ENCODE data around the gene ANKRD33B. TPM values are rescaled to one million over a fixed set of nuclear protein-coding genes. Genes with fewer than 3 reads are reported as not detected.
"Not testable (repeated sequence)": the region's sequence is repeated elsewhere in the genome, so short reads cannot be mapped to it uniquely, and the experiment has no call there.

ANKRD33B gene
- total RNA-seq, 1 experiment from 2014 or later = 25.3 TPM

DNA sequence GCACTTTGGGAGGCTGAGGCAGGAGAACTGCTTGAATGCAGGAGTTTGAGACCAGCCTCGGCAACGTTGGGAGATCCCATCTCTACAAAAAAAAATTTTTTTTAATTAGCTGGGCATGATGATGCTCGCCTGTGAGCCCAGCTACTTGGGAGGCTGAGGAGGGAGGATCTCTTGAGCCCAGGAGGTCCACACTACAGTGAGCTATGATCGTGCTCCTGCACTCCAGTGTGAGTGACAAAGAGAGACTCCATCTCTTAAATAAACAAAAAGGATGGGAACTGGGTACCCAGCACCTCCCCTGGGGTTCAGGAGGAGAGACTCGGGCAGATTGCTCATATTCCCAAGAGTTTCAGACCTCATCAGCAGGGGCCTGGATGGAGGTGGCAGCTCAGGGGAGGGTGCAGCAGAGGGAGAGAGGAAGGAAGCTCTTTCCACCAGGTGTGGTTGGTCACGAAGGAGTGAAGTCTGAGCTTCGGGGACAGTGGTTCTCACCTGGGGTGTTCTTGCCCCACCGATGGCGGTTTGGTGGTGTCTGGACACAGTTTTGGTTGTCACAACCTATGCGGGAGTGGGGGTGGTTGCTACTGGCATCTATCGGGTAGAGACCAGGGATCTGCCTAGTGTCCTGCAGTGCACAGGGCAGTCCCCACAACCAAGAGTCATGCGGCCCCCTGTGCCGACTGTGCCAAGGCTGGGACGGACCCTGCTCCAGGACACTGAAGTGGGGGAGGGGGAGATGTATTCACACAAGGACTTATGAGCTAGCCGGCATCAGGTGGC, 72.7 kb downstream of the ANKRD33B start:
- H3K9me3 ChIP-seq = no peaks in the 10 kb centered on the region
- TF ChIP-seq, protein P1, sequence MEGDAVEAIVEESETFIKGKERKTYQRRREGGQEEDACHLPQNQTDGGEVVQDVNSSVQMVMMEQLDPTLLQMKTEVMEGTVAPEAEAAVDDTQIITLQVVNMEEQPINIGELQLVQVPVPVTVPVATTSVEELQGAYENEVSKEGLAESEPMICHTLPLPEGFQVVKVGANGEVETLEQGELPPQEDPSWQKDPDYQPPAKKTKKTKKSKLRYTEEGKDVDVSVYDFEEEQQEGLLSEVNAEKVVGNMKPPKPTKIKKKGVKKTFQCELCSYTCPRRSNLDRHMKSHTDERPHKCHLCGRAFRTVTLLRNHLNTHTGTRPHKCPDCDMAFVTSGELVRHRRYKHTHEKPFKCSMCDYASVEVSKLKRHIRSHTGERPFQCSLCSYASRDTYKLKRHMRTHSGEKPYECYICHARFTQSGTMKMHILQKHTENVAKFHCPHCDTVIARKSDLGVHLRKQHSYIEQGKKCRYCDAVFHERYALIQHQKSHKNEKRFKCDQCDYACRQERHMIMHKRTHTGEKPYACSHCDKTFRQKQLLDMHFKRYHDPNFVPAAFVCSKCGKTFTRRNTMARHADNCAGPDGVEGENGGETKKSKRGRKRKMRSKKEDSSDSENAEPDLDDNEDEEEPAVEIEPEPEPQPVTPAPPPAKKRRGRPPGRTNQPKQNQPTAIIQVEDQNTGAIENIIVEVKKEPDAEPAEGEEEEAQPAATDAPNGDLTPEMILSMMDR (IDR thresholded peaks at IDR 0.05; ENCODE audit: insufficient read depth in 1 of 2, low read depth in 1 of 2, low read length in 1 of 2, severe bottlenecking in 1 of 2, unreplicated experiment in 1 of 2) = no peak
- no peak overlapping the region for H3K27ac Mint-ChIP-seq (ENCODE audit: unreplicated experiment)
- H3K4me1 ChIP-seq = no peaks in the 10 kb centered on the region
- intact Hi-C loops (cut with micrococcal nuclease; ENCODE audit: unreplicated experiment) = no loop called here
- no peaks in the 10 kb centered on the region for H3K4me1 Mint-ChIP-seq (ENCODE audit: low read depth, unreplicated experiment)
- no peak overlapping the region for H3K4me3 ChIP-seq (ENCODE audit: low read depth, low read length)
- peaks cover 39% of the 10 kb centered on the region for H3K36me3 Mint-ChIP-seq (ENCODE audit: insufficient read depth, unreplicated experiment)
- POLR2A ChIA-PET = no interaction called here
- H3K4me3 Mint-ChIP-seq (ENCODE audit: unreplicated experiment) = no peak overlapping the region
- BruUV-seq (replicated peaks) = no TSS peak
- H3K27me3 Mint-ChIP-seq (ENCODE audit: insufficient read depth, unreplicated experiment) = no peaks in the 10 kb centered on the region
- H3K36me3 ChIP-seq (ENCODE audit: control insufficient read depth, insufficient read depth, low read length) = no peaks in the 10 kb centered on the region; the same call in 1 of the 2 replicates
- no peak for DNase-seq
- H3K27me3 ChIP-seq (replicated peaks; ENCODE audit: control insufficient read depth, insufficient read depth, low read length) = no peaks in the 10 kb centered on the region
- peaks cover 14% of the 10 kb centered on the region for H3K9me3 Mint-ChIP-seq (ENCODE audit: unreplicated experiment)
- CTCF ChIA-PET = no interaction called here

DNA sequence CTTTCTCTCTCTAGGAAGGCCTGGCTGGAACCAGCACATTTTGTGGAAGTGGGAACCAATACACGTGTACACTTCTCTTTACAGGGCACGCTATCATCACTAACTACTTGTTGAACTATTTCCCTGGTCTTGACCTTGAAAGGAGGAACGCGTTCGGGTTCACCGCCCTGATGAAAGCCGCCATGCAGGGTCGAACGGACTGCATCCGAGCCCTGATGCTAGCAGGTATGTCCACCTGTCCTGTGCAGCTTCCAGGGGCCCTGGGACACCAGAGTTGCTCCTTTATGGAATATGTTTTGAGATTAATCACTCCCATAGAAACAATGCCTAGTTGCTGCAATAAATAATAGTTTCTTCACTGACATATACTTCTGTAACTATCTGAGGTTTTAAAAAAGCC, 74.1 kb downstream of the ANKRD33B start:
- Mint-ChIP-seq H3K4me1 (ENCODE audit: low read depth, unreplicated experiment) (no peaks in the 10 kb centered on the region), H3K9me3 (ENCODE audit: unreplicated experiment) (peaks cover 14% of the 10 kb centered on the region), H3K27me3 (ENCODE audit: insufficient read depth, unreplicated experiment) (no peaks in the 10 kb centered on the region), H3K27ac (ENCODE audit: unreplicated experiment) (no peak overlapping the region), H3K4me3 (ENCODE audit: unreplicated experiment) (no peak overlapping the region), H3K36me3 (ENCODE audit: insufficient read depth, unreplicated experiment) (peaks cover 33% of the 10 kb centered on the region)
- CTCF ChIA-PET = no interaction called here
- Histone ChIP-seq H3K36me3 (ENCODE audit: control insufficient read depth, insufficient read depth, low read length) (no peaks in the 10 kb centered on the region; the same call in 1 of the 2 replicates), H3K4me3 (ENCODE audit: low read depth, low read length) (no peak overlapping the region), H3K27me3 (replicated peaks; ENCODE audit: control insufficient read depth, insufficient read depth, low read length) (no peaks in the 10 kb centered on the region), H3K9me3 (no peaks in the 10 kb centered on the region), H3K4me1 (no peaks in the 10 kb centered on the region)
- intact Hi-C loops (cut with micrococcal nuclease; ENCODE audit: unreplicated experiment) = no loop called here
- TF ChIP-seq, protein P1 (IDR thresholded peaks at IDR 0.05; ENCODE audit: insufficient read depth in 1 of 2, low read depth in 1 of 2, low read length in 1 of 2, severe bottlenecking in 1 of 2, unreplicated experiment in 1 of 2) = no peak
- POLR2A ChIA-PET = no interaction called here
- no TSS peak for BruUV-seq (replicated peaks)
- no peak for DNase-seq

DNA sequence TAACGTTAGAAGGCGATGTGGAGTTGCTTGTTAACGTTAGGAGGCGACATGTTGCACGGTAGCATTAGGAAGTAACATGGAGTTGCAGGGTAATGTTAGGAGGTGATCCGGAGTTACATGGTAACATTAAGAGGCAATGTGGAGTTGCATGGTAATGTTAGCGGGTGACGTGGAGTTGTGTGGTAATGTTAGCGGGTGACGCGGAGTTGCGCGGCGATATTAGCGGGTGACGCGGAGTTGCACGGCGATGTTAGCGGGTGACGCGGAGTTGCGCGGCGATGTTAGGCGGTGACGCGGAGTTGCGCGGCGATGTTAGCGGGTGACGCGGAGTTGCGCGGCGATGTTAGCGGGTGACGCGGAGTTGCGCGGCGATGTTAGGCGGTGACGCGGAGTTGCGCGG, 74.9 kb downstream of the ANKRD33B start:
- POLR2A ChIA-PET; H3K27me3 ChIP-seq (replicated peaks; ENCODE audit: control insufficient read depth, insufficient read depth, low read length); CTCF ChIA-PET; DNase-seq; H3K27me3 Mint-ChIP-seq (ENCODE audit: insufficient read depth, unreplicated experiment); BruUV-seq (replicated peaks); H3K4me3 ChIP-seq (ENCODE audit: low read depth, low read length); H3K9me3 ChIP-seq; H3K4me1 ChIP-seq; intact Hi-C loops (cut with micrococcal nuclease; ENCODE audit: unreplicated experiment); H3K4me1 Mint-ChIP-seq (ENCODE audit: low read depth, unreplicated experiment); H3K36me3 ChIP-seq (ENCODE audit: control insufficient read depth, insufficient read depth, low read length): not testable (repeated sequence)
- H3K9me3 Mint-ChIP-seq (ENCODE audit: unreplicated experiment) = peaks cover 14% of the 10 kb centered on the region
- H3K4me3 Mint-ChIP-seq (ENCODE audit: unreplicated experiment) = peak overlapping the region; percentile 3
- peak overlapping the region; percentile 6 for H3K27ac Mint-ChIP-seq (ENCODE audit: unreplicated experiment)
- peaks cover 33% of the 10 kb centered on the region for H3K36me3 Mint-ChIP-seq (ENCODE audit: insufficient read depth, unreplicated experiment)
